Body of pancreas (tissue), 4 donors: Measurements from ENCODE around the gene DCHS2.

ENCODE experiments used
- POLR2A ChIP-seq, 3 donors: fragments of 450-650 bp; IDR thresholded peaks; one replicate each; pipeline ENCODE4 v1.6.1; 2016; ENCODE audit warnings: antibody characterized with exemption in 3 of 3, mild to moderate bottlenecking in 2 of 3
- TF ChIP-seq, protein P1 (sequence below), 7 experiments: fragments of 450-650 bp in 4 of 7; fragments of 200-600 bp in 3 of 7; sonication (generic) in 3 of 7; IDR thresholded peaks; one replicate each; pipeline ENCODE4 v1.5.1; 2016 to 2019; ENCODE audit warnings: antibody characterized with exemption in 7 of 7

DNA sequence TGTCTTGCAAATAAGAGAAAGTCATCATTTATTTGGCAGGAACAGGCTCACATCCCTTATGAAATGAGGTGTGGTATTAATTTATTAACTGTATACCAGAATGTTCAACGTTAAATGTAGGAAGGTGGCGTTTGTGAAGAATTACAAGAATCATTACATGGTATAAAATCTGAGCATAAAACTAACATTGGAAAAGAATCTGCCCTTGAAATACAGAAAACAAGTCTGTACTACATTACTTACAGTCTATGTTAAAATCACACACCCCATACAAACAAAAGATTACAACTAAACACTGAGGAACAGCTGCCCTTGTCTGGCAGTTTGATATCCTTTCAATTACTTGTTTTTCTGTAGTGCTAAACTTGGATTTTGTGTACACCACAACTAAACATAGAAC is 131.1 kb downstream of the DCHS2 start:
- TF ChIP-seq, protein P1, sequence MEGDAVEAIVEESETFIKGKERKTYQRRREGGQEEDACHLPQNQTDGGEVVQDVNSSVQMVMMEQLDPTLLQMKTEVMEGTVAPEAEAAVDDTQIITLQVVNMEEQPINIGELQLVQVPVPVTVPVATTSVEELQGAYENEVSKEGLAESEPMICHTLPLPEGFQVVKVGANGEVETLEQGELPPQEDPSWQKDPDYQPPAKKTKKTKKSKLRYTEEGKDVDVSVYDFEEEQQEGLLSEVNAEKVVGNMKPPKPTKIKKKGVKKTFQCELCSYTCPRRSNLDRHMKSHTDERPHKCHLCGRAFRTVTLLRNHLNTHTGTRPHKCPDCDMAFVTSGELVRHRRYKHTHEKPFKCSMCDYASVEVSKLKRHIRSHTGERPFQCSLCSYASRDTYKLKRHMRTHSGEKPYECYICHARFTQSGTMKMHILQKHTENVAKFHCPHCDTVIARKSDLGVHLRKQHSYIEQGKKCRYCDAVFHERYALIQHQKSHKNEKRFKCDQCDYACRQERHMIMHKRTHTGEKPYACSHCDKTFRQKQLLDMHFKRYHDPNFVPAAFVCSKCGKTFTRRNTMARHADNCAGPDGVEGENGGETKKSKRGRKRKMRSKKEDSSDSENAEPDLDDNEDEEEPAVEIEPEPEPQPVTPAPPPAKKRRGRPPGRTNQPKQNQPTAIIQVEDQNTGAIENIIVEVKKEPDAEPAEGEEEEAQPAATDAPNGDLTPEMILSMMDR (IDR thresholded peaks at IDR 0.05) = no peak
- TF ChIP-seq POLR2A (IDR thresholded peaks at IDR 0.05) = no peak
